Tibial nerve (tissue), 4 donors: ENCODE results near the gene ANKFN1. TPM values are rescaled to one million over a fixed set of nuclear protein-coding genes. Genes with fewer than 3 reads are reported as not detected.

ENCODE experiments used
- DNase-seq, 2 donors: peaks; one replicate each; pipeline ENCODE4 v3.0.0-alpha.2; 2019; ENCODE audit warnings: low spot score in 2 of 2
- H3K27ac ChIP-seq, 4 donors: fragments of 200-600 bp; sonication (generic) in 3 of 4; one replicate each; pipeline ENCODE4 v1.5.1; 2017 to 2019; ENCODE audit warnings: mild to moderate bottlenecking in 1 of 4
- H3K27me3 ChIP-seq, 2 donors: fragments of 200-600 bp; sonication (generic) in 1 of 2; one replicate each; pipeline versions ENCODE4 v1.5.1 to v1.6.0; 2017 to 2019
- H3K36me3 ChIP-seq, 3 donors: fragments of 200-600 bp; sonication (generic); one replicate each; pipeline ENCODE4 v1.5.1; 2018 to 2019
- H3K4me1 ChIP-seq, 4 donors: fragments of 200-600 bp; sonication (generic) in 3 of 4; one replicate each; pipeline ENCODE4 v1.5.1; 2017 to 2019
- H3K4me3 ChIP-seq, 4 donors: fragments of 200-600 bp; sonication (generic) in 3 of 4; one replicate each; pipeline ENCODE4 v1.5.1; 2017 to 2019; ENCODE audit warnings: mild to moderate bottlenecking in 1 of 4, moderate library complexity in 1 of 4
- H3K9me3 ChIP-seq, 4 donors: fragments of 200-600 bp; sonication (generic) in 3 of 4; one replicate each; pipeline ENCODE4 v1.5.1; 2017 to 2019
- EP300 ChIP-seq, 2 donors: sonication (generic); formaldehyde crosslinking; IDR thresholded peaks; one replicate each; pipeline ENCODE4 v1.6.1; 2017; ENCODE audit warnings: antibody characterized with exemption in 2 of 2, mild to moderate bottlenecking in 1 of 2
- POLR2A ChIP-seq, 2 donors: fragments of 450-650 bp; IDR thresholded peaks; one replicate each; pipeline ENCODE4 v1.6.1; 2017; ENCODE audit warnings: antibody characterized with exemption in 2 of 2, mild to moderate bottlenecking in 2 of 2, moderate library complexity in 2 of 2
- whole genome bisulfite sequencing, 2 donors: methylation state at CpG; one replicate each; pipeline ENCODE4 v1.1.5; 2018; 5-methylcytosine and 5-hydroxymethylcytosine counted together
- total RNA-seq, 4 donors: library from RNA; depleted of rRNA; stranded (reverse); fragments of >200 nt; gene quantifications; one replicate each; pipeline ENCODE4 v1.1.0, GENCODE V29; 2016
- TF ChIP-seq, protein P1 (sequence below), 5 experiments: fragments of 200-600 bp in 3 of 5; fragments of 450-650 bp in 2 of 5; sonication (generic) in 3 of 5; IDR thresholded peaks; one replicate each; pipeline ENCODE4 v1.5.1; 2016 to 2019; ENCODE audit warnings: antibody characterized with exemption in 5 of 5, mild to moderate bottlenecking in 3 of 5, moderate library complexity in 2 of 5

The ANKFN1 gene
- total RNA-seq, 4 donors from 2014 or later: 0.63 to 6.5 (median 2.1) TPM; not detected in 1

DNA sequence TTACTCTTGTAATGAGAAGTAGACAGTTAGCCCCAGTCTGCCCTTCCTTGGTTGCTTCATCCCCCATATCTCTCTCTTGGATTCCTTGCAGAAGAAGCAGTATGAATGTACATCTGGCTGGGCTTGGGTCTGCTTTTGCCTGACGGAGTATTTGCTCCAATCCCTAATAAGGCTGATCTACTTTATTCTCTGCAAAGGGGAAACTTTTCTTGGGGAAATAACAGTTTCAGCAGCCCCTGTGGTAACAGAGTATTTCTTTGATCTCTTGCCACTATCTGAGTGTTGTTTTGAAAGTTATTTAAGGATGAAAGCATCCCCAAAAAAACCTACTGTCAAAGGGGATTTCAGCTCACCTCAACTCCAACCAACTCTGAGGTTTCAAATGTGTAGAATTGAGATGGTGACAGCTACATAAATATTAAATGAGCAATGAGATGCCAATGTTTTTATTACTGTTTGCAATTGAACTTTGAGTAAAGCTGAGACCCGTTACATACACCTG lies 271.3 kb downstream of the ANKFN1 start:
- Histone ChIP-seq H3K27ac (no peak overlapping the region), H3K4me3 (no peak overlapping the region), H3K27me3 (no peaks in the 10 kb centered on the region), H3K4me1 (no peaks in the 10 kb centered on the region), H3K36me3 (no peaks in the 10 kb centered on the region), H3K9me3 (no peaks in the 10 kb centered on the region)
- 79 to 88% methylated on average over 2 of the region's 2 CpGs for WGBS, 2 donors
- no peak for DNase-seq
- TF ChIP-seq EP300 (IDR thresholded peaks at IDR 0.05): no peak
- TF ChIP-seq, protein P1, sequence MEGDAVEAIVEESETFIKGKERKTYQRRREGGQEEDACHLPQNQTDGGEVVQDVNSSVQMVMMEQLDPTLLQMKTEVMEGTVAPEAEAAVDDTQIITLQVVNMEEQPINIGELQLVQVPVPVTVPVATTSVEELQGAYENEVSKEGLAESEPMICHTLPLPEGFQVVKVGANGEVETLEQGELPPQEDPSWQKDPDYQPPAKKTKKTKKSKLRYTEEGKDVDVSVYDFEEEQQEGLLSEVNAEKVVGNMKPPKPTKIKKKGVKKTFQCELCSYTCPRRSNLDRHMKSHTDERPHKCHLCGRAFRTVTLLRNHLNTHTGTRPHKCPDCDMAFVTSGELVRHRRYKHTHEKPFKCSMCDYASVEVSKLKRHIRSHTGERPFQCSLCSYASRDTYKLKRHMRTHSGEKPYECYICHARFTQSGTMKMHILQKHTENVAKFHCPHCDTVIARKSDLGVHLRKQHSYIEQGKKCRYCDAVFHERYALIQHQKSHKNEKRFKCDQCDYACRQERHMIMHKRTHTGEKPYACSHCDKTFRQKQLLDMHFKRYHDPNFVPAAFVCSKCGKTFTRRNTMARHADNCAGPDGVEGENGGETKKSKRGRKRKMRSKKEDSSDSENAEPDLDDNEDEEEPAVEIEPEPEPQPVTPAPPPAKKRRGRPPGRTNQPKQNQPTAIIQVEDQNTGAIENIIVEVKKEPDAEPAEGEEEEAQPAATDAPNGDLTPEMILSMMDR (IDR thresholded peaks at IDR 0.05): no peak
- TF ChIP-seq POLR2A (IDR thresholded peaks at IDR 0.05): no peak

DNA sequence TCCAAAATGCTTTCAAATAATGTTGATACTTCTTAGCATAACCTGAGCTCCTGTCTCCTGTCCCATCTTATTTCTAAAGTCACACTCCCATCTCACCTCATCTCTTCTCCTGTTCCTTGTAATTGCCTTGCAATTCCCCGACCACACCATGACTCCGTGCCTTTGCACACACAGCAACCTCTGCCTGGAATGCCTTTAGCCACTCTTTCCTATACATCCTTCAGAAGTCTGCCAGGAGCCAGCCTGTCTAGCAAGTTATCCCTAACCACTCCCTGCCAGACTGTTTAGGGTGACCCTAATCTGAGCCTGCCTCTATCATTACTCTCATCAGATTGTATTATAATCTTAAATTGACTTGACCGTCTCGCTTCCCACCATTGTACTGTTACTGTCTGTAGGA lies 272.2 kb downstream of the ANKFN1 start:
- Histone ChIP-seq H3K9me3 (no peaks in the 10 kb centered on the region), H3K4me1 (no peaks in the 10 kb centered on the region), H3K36me3 (no peaks in the 10 kb centered on the region), H3K4me3 (no peak overlapping the region), H3K27ac (no peak overlapping the region), H3K27me3 (no peaks in the 10 kb centered on the region)
- no peak for DNase-seq
- 86 to 92% methylated on average over 4 of the region's 4 CpGs for WGBS, 2 donors
- TF ChIP-seq, protein P1 (IDR thresholded peaks at IDR 0.05): no peak
- TF ChIP-seq POLR2A (IDR thresholded peaks at IDR 0.05): no peak
- no peak for TF ChIP-seq EP300 (IDR thresholded peaks at IDR 0.05)

DNA sequence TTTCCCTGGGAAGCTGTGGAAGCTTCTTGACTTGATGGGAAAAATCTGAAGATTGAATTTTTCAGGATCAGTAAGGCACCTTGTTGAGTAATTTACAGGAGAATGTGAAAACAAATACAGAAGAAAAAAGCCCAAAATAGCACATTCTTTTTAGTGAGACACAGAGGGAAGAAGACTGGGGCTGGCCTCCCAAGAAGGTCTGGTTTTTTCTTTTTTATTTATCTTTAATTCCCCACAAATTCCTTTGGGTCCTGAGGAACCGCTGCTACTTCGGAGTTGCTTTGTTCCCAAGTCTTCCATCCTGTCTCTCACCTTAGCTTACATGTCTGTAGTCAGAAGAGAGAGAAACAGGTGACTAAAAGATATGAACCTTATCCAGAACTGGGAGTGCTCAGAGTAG lies 273.6 kb downstream of the ANKFN1 start:
- no peaks in the 10 kb centered on the region for H3K9me3 ChIP-seq
- TF ChIP-seq, protein P1 (IDR thresholded peaks at IDR 0.05): no peak
- TF ChIP-seq POLR2A (IDR thresholded peaks at IDR 0.05) (no peak), EP300 (IDR thresholded peaks at IDR 0.05) (no peak)
- H3K27me3 ChIP-seq: no peaks in the 10 kb centered on the region
- H3K4me1 ChIP-seq: no peaks in the 10 kb centered on the region
- DNase-seq: no peak
- H3K4me3 ChIP-seq: no peak overlapping the region
- H3K27ac ChIP-seq: no peak overlapping the region
- WGBS, 2 donors: 71 to 77% methylated on average over 2 of the region's 2 CpGs
- H3K36me3 ChIP-seq: no peaks in the 10 kb centered on the region

DNA sequence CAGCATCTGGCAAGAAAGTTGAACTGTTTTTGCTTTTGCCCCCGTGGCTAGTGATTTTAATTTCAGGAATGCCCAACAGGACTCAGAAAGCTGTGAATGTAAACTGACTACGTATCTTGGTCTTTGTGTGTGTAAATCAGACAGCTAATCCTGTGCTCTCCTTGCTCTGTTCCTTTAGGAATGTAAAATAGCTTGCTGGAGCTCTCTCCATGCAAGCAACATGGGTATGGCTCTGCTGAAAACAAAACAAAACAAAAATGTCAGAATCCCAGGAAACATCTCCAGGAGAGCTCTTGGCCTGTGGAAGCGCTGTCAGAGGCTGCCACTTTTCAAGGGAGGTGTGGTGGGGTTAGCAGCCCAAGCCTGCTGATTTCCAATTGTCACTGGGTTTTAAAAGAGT lies 278.5 kb downstream of the ANKFN1 start:
- DNase-seq: no peak
- no peaks in the 10 kb centered on the region for H3K27me3 ChIP-seq
- WGBS, 2 donors: 63 to 70% methylated on average over 3 of the region's 3 CpGs
- H3K4me1 ChIP-seq: no peaks in the 10 kb centered on the region
- H3K9me3 ChIP-seq: no peaks in the 10 kb centered on the region
- no peaks in the 10 kb centered on the region for H3K36me3 ChIP-seq
- H3K4me3 ChIP-seq: no peak overlapping the region
- TF ChIP-seq POLR2A (IDR thresholded peaks at IDR 0.05): no peak
- TF ChIP-seq, protein P1 (IDR thresholded peaks at IDR 0.05): no peak
- no peak for TF ChIP-seq EP300 (IDR thresholded peaks at IDR 0.05)
- H3K27ac ChIP-seq: no peak overlapping the region

DNA sequence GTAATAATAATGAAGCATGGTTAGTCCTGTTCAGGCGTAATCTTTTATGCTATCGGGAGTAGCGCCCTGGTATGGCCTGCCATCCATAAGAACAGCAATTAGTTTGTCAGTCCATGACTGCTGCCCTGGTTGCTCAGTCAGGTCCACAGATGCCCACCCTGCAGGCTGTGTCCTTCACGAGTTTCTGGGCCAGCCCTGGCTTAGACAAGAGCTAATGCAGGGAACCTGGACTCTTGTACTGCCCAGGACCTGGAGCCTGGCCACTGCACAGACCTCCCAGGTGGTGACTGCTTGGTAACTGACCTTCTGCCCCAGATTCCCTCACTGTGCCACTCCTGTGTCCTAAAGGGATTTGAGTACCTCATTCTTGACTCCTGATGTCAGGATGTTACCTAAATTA lies 279.2 kb downstream of the ANKFN1 start:
- no peaks in the 10 kb centered on the region for H3K4me1 ChIP-seq
- no peaks in the 10 kb centered on the region for H3K27me3 ChIP-seq
- DNase-seq: no peak
- 86 to 91% methylated on average over 4 of the region's 4 CpGs for WGBS, 2 donors
- H3K9me3 ChIP-seq: no peaks in the 10 kb centered on the region
- no peak overlapping the region for H3K4me3 ChIP-seq
- no peaks in the 10 kb centered on the region for H3K36me3 ChIP-seq
- no peak overlapping the region for H3K27ac ChIP-seq
- TF ChIP-seq, protein P1 (IDR thresholded peaks at IDR 0.05): no peak
- TF ChIP-seq POLR2A (IDR thresholded peaks at IDR 0.05) (no peak), EP300 (IDR thresholded peaks at IDR 0.05) (no peak)
